A673 (cell line): ENCODE data around the gene MICAL3.

Experiments
- EZH2 ChIP-seq: fragments of 200-600 bp; sonication (generic); IDR thresholded peaks from 2 replicates; pipeline ENCODE4 v1.6.1; 2017; ENCODE audit warnings: borderline replicate concordance, low read depth, mild to moderate bottlenecking, mixed read lengths, antibody characterized with exemption, low read length; ENCODE audit not compliant: poor library complexity, severe bottlenecking
- TF ChIP-seq, protein P1 (sequence below): fragments of 300-800, 200-600 bp; sonication (generic); conservative IDR thresholded peaks from 2 replicates; pipeline ENCODE4 v1.5.1; 2017; ENCODE audit warnings: low read depth, mild to moderate bottlenecking, antibody characterized with exemption, low read length, moderate library complexity, mixed read lengths

- no peak for TF ChIP-seq EZH2
- TF ChIP-seq, protein P1, sequence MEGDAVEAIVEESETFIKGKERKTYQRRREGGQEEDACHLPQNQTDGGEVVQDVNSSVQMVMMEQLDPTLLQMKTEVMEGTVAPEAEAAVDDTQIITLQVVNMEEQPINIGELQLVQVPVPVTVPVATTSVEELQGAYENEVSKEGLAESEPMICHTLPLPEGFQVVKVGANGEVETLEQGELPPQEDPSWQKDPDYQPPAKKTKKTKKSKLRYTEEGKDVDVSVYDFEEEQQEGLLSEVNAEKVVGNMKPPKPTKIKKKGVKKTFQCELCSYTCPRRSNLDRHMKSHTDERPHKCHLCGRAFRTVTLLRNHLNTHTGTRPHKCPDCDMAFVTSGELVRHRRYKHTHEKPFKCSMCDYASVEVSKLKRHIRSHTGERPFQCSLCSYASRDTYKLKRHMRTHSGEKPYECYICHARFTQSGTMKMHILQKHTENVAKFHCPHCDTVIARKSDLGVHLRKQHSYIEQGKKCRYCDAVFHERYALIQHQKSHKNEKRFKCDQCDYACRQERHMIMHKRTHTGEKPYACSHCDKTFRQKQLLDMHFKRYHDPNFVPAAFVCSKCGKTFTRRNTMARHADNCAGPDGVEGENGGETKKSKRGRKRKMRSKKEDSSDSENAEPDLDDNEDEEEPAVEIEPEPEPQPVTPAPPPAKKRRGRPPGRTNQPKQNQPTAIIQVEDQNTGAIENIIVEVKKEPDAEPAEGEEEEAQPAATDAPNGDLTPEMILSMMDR = no peak
These were observed 73.0 kb downstream of the MICAL3 start for GRCh38 chr22:17951315-17951714.
